Muscle of arm (tissue), 12 donors: Measurements from ENCODE around the gene LRGUK. TPM values are rescaled to one million over a fixed set of nuclear protein-coding genes. Genes with fewer than 3 reads are reported as not detected.

ENCODE experiments used
- DNase-seq: peaks from one replicate; pipeline ENCODE4 v3.0.0-alpha.2; 2013
- polyA plus RNA-seq, 12 donors: library from polyadenylated mRNA; unstranded; fragments of 120-200 nt; gene quantifications; one replicate each; pipeline ENCODE4 v1.2.1, GENCODE V29; 2013; ENCODE audit not compliant: insufficient read length in 12 of 12

LRGUK gene
- polyA plus RNA-seq, 12 donors: 0.23 to 2.4 (median 0.85) TPM; not detected in 2

- DNase-seq: no peak
Observed at GRCh38 chr7:134126596-134126965, 559 bp upstream of the LRGUK start.

- DNase-seq: no peak
Observed at GRCh38 chr7:134128829-134129228, 1.7 kb downstream of the LRGUK start.

- no peak for DNase-seq
Observed at GRCh38 chr7:134129856-134130523, 2.9 kb downstream of the LRGUK start.

GRCh38 chr7:134134004-134134403, 6.9 kb downstream of the LRGUK start:
- DNase-seq: no peak

GRCh38 chr7:134140889-134141867, 14.0 kb downstream of the LRGUK start:
- peak; percentile 52 for DNase-seq

DNA sequence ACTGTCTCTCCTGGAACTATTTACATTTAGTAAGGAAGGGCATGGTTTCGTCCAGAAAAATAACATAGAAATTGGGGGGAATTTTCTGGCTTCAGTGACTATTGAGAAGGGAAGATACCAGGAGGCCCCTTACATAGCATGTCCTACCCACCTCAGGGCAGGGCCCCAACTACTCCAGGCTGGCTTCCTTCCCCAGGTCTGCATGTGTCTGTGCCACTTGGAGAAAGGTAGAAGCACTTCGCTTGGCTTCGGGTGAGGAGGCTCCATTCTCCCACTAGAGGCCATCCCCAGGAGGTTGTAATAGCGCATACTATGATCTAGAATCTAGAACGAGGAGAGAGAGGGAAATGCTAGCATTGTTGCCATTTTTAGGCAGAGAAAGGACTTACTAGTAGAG, 14.7 kb downstream of the LRGUK start:
- DNase-seq: no peak

DNA sequence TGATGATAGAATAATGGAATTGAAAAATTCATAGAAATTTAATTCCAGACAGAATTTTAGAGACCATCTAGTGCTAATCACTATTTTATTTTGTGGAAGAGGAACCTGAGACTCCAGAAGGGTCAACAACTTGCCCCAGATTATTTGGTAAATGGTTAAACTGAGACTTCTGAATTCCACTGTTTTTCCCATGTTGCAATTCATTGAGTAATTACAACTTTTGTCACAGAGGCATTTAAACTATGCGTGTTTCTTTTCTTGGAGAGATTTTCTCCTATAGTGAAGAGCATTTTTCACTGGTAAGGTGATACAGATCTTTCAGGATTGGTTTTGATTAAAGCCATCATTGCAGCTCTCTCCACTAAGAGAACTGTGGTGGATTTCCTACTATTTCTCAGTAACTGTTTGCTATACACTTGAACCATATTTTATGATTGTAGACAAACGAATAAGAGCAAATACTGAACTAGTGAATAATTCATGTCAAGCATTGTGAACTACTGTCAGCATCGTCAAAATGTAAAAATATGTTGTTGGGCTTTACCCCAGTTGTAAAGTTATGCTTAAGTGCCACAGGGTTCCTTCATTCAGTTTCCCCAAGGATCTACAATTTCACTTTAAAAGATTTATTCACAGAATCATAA, 26.5 kb downstream of the LRGUK start:
- no peak for DNase-seq

- no peak for DNase-seq
Observed at GRCh38 chr7:134154581-134155130, 27.5 kb downstream of the LRGUK start.

- no peak for DNase-seq
Observed at GRCh38 chr7:134155206-134155605, 28.1 kb downstream of the LRGUK start.

DNA sequence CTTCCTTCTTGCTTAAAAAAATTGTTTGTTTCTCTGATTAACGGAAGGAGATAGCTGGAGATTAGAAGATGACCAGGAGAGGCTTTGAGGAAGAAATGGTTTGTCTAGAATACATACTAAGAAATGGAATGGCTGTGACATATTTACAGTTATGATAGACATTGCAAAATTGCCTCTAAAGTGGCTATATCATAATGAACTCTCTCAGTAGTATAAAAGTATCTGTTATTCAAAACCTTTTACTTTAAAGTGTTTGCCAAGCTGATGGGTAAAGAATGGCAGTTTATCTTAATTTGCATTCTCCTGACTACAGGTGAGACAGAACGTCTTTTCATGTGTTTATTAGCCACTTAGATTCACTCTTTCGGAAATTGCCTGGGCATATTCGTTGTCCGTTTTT, 28.7 kb downstream of the LRGUK start:
- DNase-seq: no peak

GRCh38 chr7:134165252-134165651, 38.1 kb downstream of the LRGUK start:
- DNase-seq: no peak

GRCh38 chr7:134167250-134167649, 40.1 kb downstream of the LRGUK start:
- DNase-seq: no peak

- DNase-seq: no peak
Observed at GRCh38 chr7:134167841-134168240, 40.7 kb downstream of the LRGUK start.

DNA sequence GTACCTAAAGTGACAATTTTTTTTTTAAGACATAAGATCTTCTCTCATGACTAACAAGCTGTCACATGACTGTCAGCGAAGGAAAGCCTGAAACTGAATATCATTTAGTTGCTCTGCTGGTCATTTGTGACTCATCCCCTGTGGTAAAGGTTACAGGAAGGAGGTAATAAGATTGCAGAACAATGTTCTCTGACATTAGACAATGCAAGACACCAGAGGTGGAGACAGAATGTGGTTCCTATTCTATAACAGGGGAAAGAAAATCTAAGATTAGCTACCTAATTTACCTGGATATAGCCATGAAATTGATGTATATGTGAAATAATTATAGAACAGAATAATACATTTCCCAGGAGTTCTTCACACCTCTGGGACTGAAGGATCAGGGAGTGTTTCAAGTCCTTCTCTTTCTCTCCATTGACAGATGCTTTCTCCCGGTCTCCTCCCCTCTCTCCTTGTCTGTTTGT, 47.7 kb downstream of the LRGUK start:
- no peak for DNase-seq

DNA sequence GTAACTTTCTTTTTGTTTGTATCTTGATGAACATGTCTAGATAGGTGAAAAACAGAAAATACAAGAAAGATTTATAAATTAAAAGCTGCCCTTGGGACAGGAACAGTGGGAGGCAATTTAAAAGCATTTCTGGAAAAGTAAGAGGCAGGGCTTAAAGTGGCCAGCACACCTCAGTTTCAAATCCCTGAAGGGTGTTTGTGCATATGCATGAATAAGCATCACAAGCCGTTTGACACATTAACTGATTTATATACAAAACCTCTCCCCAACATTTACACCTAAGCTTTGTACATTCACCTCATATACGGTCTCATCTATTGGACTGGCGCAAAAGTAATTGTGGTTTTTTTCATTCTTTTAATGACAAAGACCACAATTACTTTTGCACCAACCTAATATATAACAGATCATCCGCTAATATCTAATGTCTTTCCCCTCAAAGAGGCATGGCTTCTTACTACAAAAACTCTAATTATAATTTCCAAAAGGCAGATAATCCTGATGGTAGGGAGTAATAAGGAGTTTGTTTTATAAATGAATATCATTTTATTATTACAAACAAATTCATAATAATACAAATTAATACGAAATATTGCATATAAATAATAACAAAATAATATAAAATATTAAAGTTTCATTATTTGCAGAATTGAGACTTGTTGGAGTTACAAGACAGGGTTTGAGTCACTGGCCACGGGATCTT, 48.3 kb downstream of the LRGUK start:
- DNase-seq: no peak

GRCh38 chr7:134176037-134176350, 48.9 kb downstream of the LRGUK start:
- DNase-seq: no peak

DNA sequence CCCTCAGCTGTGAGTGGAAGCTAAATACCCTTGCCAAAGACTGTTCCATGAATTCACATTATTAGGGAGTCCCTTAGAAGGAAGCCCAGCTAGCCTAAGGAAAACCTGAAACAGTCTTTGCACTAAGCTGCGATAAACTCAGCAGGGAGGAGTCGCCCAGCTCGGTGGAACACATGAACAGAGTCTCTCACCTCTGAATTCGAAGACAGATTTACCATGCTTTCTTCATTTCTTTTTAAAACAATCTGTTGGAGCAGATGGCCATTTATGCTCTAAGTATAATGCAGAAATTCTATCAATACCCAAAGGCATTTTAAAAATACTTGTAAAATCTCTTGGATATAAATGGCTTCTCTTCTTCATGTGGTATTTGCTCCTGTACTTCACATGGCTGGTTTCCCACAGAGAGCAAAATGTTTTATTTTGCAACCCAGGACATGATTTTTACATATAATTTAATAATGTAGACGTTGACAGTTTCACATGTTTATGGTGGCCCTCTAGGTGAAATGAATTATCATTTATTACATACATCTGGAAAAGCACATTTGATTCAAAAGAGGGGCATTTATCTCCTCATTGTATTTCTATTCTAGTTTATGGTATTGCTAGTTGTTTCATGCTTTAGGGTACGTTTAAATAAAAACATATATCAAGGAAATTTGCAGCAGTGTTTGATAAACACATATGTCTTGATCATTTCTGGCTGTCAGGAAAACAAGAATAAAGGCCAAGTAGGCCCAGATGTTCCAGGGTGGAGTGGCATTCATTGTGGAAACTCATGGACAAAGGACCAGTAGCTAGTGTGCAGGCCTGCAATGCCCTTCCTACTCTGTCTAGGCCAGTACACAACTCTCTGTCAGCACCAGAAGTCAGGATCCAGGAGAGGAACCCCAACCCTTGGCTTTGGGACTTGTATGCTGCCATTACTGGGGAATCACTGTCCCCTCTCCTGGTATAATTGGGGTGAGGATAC, 52.2 kb downstream of the LRGUK start:
- DNase-seq: no peak

DNA sequence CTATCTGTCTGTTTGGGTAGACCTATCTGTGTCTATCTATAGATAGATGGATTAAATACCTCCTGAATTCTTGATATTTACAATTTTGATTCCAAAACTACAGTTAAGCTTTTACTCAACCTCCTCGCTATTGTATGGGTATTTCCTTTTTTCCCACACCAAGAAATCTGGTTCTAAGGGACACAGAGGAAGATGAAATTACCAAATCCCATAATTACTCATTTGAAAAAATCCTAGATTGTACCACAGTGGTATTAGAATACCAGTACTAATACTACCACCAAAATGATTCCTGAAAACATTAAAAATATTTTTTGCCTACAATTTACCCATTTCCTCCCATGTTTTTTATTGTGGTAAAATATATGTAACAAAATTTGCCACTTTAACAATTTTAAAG, 53.2 kb downstream of the LRGUK start:
- DNase-seq: no peak

DNA sequence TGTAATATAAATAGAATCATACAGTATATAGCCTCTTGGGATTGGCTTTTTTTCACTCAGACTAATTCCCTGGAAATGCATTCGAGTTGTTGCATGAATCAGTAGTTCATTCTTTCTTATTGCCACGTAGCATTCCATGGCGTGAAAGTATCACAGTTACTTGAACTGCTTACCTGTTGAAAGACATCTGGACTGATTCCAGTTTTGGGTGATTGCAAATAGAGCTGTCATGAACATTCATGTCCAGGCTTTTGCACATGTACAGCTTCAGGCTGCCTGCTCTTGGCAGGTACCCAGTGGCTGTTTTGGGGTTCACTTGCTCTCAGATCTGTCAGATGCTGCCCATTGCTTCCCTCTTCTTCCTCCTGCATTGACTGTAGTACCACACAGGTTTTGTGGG, 54.9 kb downstream of the LRGUK start:
- no peak for DNase-seq

- no peak for DNase-seq
Observed at GRCh38 chr7:134184767-134185166, 57.6 kb downstream of the LRGUK start.

- no peak for DNase-seq
Observed at GRCh38 chr7:134186027-134186426, 58.9 kb downstream of the LRGUK start.
